GM06990 (cell line): ENCODE data around the gene ITIH1.

Source experiments
- DNase-seq: peaks from one replicate; pipeline ENCODE4 v3.0.0-alpha.2; 2011; ENCODE audit not compliant: insufficient read length; ENCODE audit errors: extremely low read depth
- H3K27me3 ChIP-seq: replicated peaks from 2 replicates; pipeline ENCODE4 v1.6.0; 2011; ENCODE audit warnings: low read length; ENCODE audit not compliant: control insufficient read depth, insufficient read depth
- H3K36me3 ChIP-seq: 2 replicates; pipeline ENCODE4 v1.5.1; 2011; ENCODE audit warnings: low read length; ENCODE audit not compliant: control insufficient read depth, insufficient read depth
- H3K4me3 ChIP-seq: replicated peaks from 2 replicates; pipeline ENCODE4 v1.5.1; 2011; ENCODE audit warnings: low read depth, mild to moderate bottlenecking, control low read depth, low read length
- TF ChIP-seq, protein P1 (sequence below): IDR thresholded peaks from 2 replicates; pipeline ENCODE4 v1.5.1; 2011; ENCODE audit warnings: low read length, control low read depth, mild to moderate bottlenecking, inconsistent platforms; ENCODE audit not compliant: insufficient read depth, poor library complexity, severe bottlenecking

ITIH1 gene

DNA sequence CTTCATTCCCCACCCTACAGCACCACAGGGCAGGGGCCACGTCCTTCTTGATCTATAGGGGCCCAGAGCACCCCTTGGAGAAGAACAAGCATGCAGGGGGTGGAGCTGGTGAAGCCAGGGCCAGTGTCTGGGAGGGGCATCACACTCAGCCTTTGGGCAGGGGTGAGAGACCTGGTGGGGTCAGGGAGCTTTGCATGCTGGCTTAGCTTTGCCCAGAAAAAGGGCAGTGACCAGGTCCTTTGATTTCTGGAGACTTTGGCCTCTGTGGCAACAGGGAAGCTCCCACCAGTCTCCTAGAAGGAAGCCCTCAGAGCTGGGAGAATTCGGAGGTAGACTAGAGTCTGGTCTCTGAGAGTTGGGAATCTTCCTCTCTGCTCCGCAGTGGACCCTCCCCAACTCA, 52.1 kb downstream of the ITIH1 start:
- H3K36me3 ChIP-seq: no peaks in the 10 kb centered on the region; the same call in none of the 2 replicates
- TF ChIP-seq, protein P1, sequence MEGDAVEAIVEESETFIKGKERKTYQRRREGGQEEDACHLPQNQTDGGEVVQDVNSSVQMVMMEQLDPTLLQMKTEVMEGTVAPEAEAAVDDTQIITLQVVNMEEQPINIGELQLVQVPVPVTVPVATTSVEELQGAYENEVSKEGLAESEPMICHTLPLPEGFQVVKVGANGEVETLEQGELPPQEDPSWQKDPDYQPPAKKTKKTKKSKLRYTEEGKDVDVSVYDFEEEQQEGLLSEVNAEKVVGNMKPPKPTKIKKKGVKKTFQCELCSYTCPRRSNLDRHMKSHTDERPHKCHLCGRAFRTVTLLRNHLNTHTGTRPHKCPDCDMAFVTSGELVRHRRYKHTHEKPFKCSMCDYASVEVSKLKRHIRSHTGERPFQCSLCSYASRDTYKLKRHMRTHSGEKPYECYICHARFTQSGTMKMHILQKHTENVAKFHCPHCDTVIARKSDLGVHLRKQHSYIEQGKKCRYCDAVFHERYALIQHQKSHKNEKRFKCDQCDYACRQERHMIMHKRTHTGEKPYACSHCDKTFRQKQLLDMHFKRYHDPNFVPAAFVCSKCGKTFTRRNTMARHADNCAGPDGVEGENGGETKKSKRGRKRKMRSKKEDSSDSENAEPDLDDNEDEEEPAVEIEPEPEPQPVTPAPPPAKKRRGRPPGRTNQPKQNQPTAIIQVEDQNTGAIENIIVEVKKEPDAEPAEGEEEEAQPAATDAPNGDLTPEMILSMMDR: no peak
- no peak for DNase-seq
- no peak overlapping the region for H3K4me3 ChIP-seq
- H3K27me3 ChIP-seq: no peaks in the 10 kb centered on the region

DNA sequence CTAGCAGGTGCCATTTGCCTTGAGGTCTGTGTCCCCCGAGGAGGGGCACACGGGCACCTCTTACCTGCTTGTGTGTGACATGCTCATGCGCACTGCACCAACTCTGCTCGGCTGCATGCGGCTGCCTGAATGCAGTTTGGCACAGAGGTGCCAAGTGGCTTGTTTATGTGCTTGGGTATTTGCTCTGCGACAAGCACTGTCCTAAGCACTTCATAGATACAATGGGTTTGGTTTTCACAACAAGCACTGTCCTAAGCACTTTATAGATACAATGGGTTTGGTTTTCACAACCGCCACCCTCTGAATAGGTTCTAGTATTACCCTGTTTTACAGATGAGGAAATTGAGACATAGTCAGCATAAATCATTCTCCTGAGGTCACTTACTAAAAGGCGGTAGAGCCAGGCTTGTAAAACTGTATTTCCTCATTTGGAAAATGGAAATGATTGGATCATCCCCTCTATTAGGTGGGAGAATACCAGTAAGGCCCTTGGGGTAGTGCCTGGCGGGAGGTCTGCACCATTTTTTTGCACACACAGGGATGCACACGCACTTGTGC, 52.6 kb downstream of the ITIH1 start:
- no peak for DNase-seq
- Histone ChIP-seq H3K27me3 (no peaks in the 10 kb centered on the region), H3K4me3 (no peak overlapping the region), H3K36me3 (no peaks in the 10 kb centered on the region; the same call in 1 of the 2 replicates)
- TF ChIP-seq, protein P1: no peak

DNA sequence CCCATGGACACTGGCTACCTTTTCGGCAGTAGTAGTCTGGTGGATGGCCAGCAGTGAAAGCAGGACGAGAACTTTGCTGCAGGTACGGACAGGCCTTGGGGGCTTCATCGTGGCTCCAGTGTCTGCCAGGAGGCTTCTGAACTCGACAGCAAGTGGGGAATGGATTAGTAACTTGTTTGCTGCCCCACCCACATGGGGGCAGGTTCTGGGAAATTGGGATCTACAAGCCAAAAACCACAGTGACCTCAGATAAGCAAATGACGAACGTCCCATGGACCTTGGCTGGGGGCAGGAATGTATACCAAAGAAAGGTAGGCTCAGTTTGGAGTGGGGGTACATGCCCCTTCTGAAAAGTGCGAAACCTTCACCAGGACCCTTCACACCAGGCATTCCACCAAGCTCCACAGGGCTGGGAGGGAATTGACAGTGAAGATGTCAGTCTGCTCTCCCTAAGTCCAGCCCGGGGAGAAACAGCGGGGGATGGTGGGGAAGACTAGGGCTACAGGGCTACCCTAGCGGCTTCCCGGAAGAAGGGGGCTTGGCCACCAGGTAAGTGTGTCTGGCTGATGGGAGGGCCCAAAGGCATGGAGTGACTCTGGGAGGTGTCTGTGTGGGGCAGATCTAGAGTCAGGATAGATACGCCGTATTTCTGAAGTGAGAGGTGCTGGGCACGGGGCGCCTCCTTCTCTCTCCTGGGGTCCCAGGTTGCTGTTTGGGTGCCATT, 53.3 kb downstream of the ITIH1 start, which contains the start of gene ITIH4:
Gene ITIH4, minus strand, starts transcription at position 138 of the 724 bp plus-strand sequence. Its CDS starts 30 bp downstream, at position 108.
- Histone ChIP-seq H3K4me3 (no peak within 1 kb of the TSS), H3K27me3 (no peaks in the 10 kb centered on the region), H3K36me3 (no peaks in the 10 kb centered on the region; the same call in 1 of the 2 replicates)
- TF ChIP-seq, protein P1: no peak
- no peak for DNase-seq

DNA sequence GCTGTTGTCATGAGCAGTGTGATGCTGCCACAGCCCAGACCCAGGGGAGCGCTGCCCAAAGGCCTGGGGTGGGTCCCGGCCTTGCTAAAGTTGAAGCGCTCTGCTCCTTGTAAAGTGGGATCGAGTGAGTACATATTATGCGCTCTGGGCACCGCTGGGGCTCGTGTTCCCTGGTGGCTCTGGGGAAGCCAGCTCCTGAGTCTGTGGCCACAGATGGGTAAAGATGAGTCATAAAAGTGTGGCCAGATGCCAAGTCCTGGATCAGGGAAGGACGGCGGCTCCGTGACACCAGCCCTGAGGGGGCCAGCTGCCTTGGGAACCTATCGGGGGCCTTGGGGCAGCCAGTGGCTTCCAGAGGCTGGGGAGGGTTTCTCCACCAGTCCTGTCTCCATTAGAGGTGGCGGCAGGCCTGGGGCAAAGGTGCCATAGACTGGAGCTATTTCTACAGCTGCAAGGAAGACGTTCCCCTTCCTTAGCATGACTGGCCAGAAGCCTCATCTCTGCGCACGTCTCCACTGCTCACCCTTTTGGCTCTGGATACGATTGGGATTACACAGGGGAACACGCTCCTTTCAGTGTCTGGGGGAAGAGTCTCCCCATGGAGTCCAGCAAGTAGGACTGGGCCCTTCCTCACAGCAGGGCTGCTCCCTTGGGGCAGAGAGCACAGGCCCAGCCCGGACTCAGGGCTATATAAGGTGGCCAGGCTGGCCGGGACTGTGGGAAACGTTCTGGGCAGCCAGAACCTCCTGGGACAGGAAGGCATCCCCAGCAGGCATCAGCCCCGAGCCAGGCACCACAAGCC, 54.3 kb downstream of the ITIH1 start:
- Histone ChIP-seq H3K36me3 (peaks cover 2% of the 10 kb centered on the region), H3K4me3 (no peak overlapping the region), H3K27me3 (no peaks in the 10 kb centered on the region)
- DNase-seq: no peak
- TF ChIP-seq, protein P1: no peak

DNA sequence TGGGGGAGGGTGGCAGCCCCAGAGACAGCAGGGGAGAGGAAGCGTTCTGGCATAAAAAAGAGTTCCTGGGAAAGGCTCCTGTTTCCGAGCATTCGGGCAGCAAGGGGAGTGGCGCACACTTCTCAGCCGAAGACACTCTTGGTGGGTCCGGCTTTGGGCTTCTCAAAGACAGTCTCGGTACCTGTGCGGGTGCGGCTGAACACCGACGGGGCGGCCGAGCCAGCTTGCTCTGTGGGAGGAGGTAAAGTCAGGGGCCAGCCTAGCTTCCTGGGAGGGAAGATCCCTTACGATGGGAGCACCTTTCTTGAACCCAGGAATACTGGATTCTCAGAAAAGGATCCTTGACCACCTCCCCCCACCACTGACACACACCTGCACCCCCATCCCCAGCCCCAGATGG, 55.8 kb downstream of the ITIH1 start:
- no peak overlapping the region for H3K4me3 ChIP-seq
- H3K27me3 ChIP-seq: no peaks in the 10 kb centered on the region
- TF ChIP-seq, protein P1: no peak
- DNase-seq: no peak
- H3K36me3 ChIP-seq: peaks cover 2% of the 10 kb centered on the region
